B cell (primary cell): ENCODE data around the gene CTXND1.

Experiments used
- EZH2 ChIP-seq: IDR thresholded peaks from 2 replicates; pipeline ENCODE4 v1.6.1; 2012; ENCODE audit warnings: borderline replicate concordance, low read depth, mild to moderate bottlenecking, moderate library complexity, low read length; ENCODE audit not compliant: insufficient read depth, poor library complexity, severe bottlenecking
- TF ChIP-seq, protein P1 (sequence below): fragments of 200-600 bp; IDR thresholded peaks from one replicate; pipeline ENCODE4 v1.8.0; 2022; ENCODE audit warnings: antibody characterized with exemption, mild to moderate bottlenecking

DNA sequence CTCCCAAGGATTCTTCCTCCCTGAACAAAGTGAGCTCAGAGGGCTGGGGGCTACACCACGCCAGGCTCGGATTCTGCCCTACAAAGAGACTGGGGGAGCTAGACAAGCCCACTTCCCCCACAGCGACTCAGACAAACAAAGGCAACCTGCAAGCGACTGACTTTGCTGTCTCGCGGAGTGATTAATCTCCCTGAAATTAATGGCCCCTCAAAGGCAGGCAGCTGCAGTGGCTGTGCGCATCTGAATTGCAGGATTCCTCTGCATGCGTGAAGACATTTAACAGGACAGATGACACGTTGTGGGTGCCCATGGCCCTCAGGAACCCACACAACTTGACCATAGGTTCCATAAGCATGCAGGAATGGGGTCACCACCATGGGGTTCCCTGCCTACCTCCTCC, 18.4 kb downstream of the CTXND1 start:
- TF ChIP-seq, protein P1, sequence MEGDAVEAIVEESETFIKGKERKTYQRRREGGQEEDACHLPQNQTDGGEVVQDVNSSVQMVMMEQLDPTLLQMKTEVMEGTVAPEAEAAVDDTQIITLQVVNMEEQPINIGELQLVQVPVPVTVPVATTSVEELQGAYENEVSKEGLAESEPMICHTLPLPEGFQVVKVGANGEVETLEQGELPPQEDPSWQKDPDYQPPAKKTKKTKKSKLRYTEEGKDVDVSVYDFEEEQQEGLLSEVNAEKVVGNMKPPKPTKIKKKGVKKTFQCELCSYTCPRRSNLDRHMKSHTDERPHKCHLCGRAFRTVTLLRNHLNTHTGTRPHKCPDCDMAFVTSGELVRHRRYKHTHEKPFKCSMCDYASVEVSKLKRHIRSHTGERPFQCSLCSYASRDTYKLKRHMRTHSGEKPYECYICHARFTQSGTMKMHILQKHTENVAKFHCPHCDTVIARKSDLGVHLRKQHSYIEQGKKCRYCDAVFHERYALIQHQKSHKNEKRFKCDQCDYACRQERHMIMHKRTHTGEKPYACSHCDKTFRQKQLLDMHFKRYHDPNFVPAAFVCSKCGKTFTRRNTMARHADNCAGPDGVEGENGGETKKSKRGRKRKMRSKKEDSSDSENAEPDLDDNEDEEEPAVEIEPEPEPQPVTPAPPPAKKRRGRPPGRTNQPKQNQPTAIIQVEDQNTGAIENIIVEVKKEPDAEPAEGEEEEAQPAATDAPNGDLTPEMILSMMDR = no peak
- no peak for TF ChIP-seq EZH2
